HG03469 (cell line): ENCODE results near the gene MC1R.
"Not testable (repeated sequence)": the region's sequence is repeated elsewhere in the genome, so short reads cannot be mapped to it uniquely, and the experiment has no call there.

Experiments
- ATAC-seq: cut with Tn5 transposase; IDR thresholded peaks from one replicate; pipeline ENCODE4 v1.9.1; 2021; ENCODE audit warnings: mild to moderate bottlenecking, moderate library complexity, moderate number of reproducible peaks; ENCODE audit not compliant: unreplicated experiment

The MC1R gene

DNA sequence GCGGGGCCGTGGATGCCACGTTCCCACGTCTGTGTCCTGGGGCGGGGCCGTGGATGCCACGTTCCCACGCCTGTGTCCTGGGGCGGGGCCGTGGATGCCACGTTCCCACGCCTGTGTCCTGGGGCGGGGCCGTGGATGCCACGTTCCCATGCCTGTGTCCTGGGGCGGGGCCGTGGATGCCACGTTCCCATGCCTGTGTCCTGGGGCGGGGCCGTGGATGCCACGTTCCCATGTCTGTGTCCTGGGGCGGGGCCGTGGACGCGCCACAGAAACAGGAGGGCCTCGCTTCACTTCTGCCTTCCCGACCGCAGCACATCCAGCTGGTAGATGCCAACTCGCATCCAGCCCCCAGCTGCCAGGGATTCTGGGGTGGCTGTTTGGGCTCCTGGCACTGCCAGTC is 15.4 kb downstream of the MC1R start:
- not testable (repeated sequence) for ATAC-seq

DNA sequence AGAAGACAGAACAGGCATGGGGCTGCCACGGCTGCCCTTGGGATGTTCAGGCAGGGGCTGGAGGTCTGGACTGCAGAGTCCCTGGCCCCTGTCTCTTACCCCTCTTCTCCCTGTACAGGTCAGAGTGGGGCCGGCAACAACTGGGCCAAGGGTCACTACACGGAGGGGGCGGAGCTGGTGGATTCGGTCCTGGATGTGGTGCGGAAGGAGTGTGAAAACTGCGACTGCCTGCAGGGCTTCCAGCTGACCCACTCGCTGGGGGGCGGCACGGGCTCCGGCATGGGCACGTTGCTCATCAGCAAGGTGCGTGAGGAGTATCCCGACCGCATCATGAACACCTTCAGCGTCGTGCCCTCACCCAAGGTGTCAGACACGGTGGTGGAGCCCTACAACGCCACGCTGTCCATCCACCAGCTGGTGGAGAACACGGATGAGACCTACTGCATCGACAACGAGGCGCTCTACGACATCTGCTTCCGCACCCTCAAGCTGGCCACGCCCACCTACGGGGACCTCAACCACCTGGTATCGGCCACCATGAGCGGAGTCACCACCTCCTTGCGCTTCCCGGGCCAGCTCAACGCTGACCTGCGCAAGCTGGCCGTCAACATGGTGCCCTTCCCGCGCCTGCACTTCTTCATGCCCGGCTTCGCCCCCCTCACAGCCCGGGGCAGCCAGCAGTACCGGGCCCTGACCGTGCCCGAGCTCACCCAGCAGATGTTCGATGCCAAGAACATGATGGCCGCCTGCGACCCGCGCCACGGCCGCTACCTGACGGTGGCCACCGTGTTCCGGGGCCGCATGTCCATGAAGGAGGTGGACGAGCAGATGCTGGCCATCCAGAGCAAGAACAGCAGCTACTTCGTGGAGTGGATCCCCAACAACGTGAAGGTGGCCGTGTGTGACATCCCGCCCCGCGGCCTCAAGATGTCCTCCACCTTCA is 16.2 kb downstream of the MC1R start:
- ATAC-seq: no peak

DNA sequence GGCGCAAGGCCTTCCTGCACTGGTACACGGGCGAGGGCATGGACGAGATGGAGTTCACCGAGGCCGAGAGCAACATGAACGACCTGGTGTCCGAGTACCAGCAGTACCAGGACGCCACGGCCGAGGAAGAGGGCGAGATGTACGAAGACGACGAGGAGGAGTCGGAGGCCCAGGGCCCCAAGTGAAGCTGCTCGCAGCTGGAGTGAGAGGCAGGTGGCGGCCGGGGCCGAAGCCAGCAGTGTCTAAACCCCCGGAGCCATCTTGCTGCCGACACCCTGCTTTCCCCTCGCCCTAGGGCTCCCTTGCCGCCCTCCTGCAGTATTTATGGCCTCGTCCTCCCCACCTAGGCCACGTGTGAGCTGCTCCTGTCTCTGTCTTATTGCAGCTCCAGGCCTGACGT is 17.0 kb downstream of the MC1R start:
- ATAC-seq: not testable (repeated sequence)

DNA sequence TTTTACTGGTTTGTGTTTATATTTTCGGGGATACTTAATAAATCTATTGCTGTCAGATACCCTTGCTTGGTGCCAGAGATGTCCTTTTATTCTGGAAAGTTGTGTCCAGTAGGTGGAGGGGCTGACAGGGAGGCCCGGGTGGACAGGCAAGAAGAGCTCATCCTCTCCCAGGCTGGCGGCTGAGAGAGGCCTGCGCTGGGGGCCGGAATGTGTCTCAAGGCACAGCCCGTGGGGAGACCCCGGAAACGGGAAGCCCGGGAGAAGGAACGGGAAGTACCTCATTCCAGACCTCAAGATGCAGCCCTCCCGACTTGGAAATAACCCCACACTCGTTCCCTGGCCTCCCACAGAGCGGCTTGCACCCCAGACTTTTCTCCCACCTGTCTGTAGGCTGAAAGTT is 17.4 kb downstream of the MC1R start:
- no peak for ATAC-seq

DNA sequence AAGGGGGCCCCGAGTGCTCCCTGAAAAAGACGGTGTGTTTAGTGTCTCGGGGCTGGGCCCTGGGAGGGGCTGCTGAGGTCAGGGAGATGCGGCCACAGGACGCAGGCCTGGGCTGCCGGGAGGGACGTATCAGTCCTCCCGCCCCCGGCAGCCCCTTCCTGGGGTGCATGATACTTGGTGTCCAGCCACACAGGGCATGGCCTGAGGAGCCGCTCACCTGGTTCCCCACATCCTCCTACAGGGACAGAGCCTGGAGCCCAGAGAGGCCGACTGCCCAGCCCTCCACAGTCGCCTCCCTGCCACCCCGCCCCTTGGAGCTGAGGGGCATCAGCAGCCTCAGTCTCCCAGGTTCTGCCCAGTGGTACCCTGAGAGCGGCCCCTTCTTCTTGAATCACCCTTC is 17.8 kb downstream of the MC1R start:
- ATAC-seq: no peak

DNA sequence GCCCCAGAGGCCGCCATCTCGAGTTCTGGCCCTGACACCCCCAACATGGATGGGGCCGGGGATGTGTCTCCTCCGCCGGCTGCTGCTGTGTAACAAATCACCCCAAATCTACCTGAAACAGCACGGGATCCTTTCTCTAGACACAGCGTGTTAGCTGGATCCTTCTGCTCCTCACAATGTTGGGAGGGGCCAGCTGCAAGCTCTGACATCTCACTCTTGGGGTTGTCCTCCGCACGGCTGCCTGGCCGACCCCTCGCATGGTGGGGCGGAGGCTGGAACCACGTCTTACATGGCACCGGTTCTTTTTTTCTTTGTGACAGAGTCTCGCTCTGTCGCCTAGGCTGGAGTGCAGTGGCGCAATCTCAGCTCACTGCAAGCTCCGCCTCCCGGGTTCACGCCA is 18.3 kb downstream of the MC1R start:
- no peak for ATAC-seq

DNA sequence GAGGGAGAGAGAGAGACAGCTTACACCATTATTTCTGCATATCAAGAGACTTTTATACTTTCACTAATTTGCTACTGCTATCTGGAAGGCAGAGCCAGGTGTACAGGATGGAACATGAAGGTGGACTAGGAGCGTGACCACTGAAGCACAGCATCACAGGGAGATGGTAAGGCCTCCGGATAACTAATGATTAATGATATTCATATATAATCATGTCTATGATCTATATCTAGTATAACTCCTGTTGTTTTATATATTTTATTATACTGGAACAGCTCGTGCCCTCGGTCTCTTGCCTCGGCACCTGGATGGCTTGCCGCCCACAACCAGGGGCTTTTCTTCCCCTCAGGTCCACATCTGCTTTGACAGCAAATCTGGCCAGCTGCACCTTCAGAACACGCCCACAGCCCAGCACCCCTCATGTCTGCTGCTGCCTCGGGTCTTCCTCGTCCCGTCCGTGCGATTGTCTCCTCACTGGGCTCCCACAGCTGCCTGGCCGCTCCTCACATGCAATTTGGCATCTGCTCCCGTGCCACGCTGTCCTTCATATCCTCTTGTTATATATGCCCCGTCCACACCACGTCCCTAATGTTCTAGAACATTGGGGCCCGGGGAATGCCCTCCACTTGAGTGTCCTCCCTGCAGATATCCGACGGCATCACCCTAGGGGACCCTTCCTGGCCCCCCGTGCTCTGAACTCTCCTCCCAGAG is 19.7 kb downstream of the MC1R start:
- ATAC-seq: no peak

DNA sequence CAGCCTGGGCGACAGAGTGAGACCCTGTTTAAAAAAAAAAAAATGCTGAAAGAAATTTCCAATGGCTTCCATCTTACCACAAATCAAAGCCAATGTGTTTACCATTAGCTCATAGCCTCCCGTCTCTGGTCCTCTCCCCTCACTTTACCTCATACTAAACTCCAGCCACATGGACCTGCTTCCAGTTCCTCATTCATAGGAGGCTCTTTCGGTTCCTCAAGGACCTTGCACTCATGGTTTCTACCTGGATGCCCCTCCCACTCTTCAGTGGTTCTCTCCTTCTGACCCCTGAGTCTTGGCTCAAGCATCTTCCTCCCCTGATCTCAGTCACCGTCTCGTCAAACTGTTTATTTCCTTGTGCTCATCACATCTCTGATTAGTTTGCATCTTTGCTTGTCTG is 26.1 kb downstream of the MC1R start:
- ATAC-seq: no peak

DNA sequence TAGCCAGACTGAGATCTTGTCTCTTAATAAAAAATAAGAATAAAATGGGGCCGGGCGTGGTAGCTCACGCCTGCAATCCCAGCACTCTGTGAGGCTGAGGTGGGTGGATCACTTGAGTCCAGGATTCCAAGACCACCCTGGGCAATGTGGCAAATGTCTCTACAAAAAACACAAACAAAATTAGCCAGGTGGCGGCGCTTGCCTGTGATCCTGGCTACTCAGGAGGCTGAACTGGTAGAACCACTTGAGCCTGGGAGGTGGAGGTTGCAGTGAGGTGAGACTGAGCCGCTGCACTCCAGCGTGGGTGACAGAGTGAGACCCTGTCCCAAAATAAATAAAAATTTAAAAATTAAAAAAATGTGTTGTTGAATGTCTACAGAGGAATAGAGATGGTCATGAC is 27.0 kb downstream of the MC1R start:
- no peak for ATAC-seq

DNA sequence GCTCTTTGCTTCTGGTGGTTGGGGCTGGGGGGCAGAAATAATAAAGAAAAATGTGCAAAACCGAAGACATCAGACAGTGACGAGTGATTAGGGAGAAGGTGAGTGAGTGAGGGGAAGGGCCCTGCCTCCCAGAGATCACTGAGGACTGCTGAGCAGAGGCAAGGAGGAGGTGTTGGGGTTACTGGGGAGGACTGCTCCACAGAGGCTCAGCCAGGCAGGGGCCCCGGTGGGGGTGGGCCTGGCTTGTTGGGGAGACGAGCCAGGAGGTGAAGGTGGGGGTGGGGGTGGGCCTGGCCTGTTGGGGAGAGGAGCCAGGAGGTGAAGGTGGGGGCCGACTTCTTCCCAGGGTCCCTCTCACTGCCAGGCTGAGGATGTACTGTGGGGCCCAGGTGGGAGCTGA is 27.9 kb downstream of the MC1R start:
- ATAC-seq: no peak

DNA sequence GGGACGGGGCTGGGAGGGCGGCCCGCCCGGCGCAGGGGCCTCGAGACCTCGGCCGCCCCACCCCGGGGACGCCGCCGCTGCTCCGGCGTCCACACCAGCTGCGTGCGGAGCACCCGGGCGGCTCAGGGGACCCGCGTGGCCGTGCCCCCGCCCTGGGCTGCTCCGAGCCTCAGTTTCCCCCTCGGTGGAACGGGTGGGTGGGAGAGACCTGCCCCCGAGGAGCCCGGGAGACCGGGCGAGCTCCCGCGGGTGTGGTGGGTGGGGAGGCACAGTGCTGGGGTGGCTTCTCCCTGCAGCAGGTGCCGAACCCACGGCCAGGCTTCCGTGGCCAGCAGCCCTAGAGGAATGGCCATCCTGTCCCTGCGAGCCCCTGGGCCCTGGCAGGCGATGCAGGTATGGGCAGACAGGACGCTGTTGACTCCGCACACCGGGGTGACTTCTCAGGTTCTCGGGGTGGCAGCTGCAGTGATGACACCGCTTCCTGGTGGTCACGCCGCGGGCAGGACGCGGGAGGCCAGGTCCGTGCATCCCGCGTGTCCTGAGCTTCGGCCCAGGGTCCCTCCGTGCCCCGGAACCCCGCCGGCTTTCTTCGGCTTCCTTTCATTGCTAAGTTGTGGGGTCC is 30.6 kb downstream of the MC1R start:
- no peak for ATAC-seq

DNA sequence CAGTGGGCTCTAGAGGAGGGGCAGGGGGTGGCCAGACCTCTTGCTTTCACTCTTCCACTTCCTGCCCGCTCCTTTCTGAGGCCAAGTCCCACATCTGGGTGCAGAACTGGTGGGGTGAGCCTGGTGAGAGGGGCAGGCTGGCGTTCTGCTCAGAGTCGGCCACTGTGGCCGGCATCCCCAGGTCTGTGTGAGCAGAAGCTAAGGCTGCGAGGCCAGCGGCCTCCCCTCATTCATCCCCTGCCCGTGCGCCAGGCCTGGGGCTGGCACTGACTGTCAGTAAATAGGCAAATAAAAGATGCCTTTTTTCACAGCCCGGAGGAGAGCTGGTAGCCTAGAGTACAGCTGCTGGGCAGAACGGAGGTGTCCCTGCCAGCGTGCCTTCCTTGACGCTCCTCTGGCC is 31.1 kb downstream of the MC1R start:
- no peak for ATAC-seq

DNA sequence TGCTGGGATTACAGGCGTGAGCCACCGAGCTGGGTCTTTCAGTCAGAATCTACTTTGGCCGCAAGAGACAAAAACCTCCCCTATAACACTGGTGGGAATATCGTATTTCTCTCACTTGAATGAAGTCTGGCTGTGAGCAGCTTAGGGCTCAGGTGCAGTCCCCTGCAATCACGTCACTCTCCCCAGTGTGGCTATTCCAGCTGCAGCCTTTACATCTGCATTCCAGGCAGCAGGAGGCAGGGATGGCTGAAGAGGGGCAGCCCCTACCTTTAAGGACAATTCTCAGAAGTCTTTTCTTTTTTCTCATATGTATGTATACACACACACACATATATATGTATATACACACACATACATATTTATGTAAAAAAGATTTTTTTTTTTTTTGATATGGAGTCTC is 32.8 kb downstream of the MC1R start:
- no peak for ATAC-seq

DNA sequence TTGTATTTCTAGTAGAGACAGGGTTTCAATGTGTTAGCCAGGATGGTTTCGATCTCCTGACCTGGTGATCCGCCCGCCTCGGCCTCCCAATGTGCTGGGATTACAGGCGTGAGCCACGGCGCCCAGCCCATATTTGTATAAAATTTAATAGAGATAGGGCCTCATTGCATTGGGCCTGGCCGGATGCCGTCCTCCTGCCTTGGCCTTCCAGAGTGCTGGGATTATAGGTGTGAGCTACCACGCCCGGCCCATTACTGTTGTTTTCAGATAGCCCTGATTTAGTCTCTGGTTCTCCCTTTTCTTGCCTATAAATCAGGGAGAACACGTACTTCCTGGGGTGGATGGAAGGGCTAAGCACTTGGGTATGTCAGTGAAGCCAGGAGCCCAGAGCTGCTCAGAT is 33.4 kb downstream of the MC1R start:
- ATAC-seq: no peak

DNA sequence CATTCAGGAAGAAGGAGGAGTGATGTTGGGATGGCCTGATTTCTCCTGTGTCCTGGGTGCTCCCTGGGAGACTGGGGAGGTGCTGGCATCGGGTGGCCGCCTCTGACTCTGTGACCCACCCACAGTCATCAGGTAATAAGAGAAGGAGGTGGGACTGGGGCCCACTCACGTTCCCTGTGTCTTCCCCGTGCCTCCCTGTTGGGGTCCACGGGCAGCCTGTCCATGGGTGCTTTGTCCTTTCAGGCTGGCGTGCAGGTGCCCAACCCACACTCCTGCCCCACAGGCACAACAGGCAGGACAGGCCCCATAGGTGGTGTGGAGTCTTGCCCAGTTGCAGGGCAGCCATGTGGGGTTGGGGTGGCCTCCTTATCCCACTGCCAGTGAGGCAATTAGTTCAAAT is 33.9 kb downstream of the MC1R start:
- ATAC-seq: no peak

DNA sequence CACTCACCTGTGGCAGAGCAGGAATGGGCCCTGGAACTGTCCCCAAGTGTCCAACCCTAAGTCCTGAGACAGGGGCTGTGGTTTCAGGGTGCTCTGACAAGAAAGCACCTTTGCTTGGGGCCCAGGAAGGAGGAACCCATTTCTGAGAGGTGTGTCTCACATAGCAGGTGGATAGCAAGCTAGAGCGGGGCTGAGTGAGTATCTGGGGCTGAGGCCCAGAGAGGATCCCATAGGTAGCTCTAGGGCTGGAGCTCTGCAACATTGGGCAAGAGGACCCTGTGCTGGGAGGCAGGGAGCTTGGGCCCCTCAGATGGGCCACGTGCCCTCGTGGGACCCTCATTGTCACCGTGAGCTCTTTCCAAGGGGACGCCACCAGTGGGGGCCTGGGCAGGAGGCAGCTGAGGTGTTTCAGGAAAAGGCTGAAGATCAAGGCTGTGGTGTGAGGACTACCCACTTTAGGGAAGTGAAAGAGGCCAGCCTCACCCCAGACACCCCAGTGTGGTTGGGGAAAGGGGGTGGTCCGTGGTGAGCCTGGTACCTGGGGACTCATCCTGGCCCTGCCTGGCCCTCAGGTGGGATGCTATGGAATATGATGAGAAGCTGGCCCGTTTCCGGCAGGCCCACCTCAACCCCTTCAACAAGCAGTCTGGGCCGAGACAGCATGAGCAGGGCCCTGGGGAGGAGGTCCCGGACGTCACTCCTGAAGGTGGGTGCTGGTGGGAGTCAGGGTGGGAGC is 35.2 kb downstream of the MC1R start:
- no peak for ATAC-seq

DNA sequence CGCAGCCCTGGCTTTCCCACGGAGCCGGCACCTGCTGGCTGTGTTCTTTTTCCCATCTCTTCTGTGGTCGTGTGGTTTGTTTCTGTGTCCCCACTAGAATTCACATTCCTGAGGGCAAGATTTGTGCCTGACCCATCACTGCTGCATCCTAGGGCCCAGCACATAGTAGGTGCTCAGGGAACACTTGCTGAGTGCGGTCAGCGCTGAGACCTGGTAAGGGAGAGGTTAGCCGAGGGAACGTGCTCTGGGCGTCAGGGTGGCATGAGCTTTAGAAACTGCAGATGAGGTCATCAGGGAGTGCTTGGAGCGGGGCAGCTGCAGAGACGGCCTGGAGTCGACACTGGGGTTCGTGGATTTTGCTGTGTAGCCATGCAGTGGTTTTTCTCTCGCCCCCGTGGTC is 35.8 kb downstream of the MC1R start:
- ATAC-seq: no peak

DNA sequence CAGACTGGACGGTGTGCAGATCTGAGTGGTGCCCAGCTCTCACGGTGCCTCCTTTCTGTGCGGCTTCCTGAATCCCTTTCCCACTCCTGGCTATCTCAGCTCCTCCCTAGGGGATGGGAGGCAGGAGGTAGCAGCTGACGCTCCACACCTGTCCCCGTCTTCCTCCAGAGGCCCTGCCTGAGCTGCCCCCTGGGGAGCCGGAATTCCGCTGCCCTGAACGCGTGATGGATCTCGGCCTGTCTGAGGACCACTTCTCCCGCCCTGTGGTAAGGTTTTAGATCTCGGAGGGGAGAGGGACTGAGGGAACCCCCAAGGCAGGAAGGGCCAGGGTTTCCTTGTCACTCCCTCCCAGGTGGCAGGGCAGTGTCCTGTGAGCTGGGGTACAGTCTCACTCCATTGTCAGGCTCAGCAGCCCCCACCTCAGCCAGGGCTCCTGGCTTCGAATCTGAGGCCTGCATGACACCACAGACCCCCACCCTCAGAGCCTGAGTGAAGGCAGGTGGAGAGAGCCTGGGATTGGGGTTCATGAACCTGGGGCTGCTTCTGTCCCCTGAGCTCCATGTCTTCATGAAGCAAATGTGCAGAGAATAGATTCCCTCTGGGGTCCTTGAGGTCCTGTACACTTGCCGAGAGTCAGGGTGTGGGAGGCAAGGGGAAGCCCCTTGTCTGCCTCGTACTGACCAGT is 36.5 kb downstream of the MC1R start:
- ATAC-seq: no peak

DNA sequence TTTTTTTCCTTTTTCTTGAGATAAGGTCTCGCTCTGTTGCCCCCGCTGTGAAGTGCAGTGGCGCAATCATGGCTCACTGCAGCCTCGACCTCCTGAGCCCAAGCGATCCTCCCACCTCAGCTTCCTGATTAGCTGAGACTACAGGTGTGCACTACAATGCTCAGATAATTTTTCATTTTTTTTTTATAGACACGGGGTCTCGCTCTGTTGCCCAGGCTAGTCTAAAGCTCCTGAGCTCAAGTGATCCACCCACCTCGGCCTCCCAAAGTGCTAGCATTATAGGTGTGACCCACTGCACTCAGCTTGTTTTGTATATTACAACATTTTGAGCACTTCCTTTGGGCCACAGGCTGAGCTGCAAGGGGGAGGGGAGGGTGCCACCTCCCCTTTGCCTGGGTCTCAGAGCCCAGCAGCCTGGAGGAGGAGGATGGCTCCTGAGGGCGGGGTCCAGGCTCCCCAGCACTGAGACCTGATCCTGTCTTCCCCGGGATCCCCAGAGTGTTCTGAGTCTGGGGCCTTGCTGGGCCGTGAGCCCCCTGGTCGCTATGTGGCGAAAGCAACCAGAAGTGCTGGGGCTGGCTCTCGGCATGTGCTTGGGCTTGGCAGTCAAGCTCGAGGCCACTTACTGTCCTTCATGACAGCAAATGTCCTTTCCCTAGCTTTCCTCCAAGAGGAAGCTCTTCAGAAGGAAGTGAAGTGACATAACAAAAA is 38.0 kb downstream of the MC1R start:
- no peak for ATAC-seq

DNA sequence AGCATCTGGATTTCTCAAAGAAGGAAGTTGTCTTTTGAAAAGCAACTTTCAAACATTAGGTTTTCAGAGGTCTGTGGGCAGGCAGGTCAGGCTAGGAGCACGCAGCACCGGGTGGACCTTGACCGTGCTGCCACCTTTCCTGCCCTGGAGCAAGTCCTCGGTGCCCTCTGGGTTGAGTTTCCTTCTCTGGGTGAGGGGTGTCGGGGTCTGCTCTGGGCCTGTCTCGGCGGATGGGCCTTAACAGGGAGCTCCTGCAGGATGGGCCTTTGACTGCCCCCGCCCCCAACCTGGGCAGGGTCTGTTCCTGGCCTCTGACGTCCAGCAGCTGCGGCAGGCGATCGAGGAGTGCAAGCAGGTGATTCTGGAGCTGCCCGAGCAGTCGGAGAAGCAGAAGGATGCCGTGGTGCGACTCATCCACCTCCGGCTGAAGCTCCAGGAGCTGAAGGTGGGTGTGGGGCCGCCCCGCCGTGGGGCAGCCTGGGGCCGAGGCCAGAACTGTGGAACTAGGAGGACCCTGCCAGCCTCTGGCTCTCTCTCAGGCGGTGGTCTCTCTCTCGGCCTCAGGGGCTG is 38.6 kb downstream of the MC1R start:
- no peak for ATAC-seq
